ENCODE measurements around the gene ADIPOQ.
"Not testable (repeated sequence)": the region's sequence is repeated elsewhere in the genome, so short reads cannot be mapped to it uniquely, and the experiment has no call there.

DNA sequence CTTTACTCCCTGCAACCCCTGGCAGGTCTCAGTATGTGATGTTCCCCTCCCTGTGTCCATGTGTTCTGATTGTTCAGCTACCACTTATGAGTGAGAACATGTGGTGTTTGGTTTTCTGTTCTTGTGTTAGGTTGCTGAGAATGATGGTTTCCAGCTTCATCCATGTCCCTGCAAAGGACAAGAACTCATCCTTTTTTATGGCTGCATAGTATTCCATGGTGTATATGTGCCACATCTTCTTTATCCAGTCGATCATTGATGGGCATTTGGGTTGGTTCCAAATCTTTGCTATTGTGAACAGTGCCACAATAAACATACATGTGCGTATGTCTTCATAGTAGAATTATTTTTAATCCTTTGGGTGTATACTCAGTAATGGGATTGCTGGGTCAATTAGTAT is 61.2 kb downstream of the ADIPOQ start:
- TF ChIP-seq CTCF, EP300 (IDR thresholded peaks at IDR 0.05): not testable (repeated sequence)
